MCF 10A (cell line): Measurements from ENCODE around the gene ERAP2. TPM values are rescaled to one million over a fixed set of nuclear protein-coding genes. Genes with fewer than 3 reads are reported as not detected.

Experiments used
- BruUV-seq: library from RNA; stranded (reverse); fragments of 400-500 nt; replicated peaks from 2 replicates; lab custom pipeline; 2021; lab: Mats Ljungman, UMichigan
- CTCF ChIA-PET: fragments of 300-600 bp; sonication (Branson Sonifier 250); formaldehyde crosslinking; extraction: SDS; loops from one replicate; lab custom pipeline; 2021; ENCODE audit warnings: antibody characterized with exemption, inconsistent platforms; lab: Yijun Ruan, JAX
- POLR2A ChIA-PET: fragments of 300-600, 350-650 bp; sonication (Branson Sonifier 250); formaldehyde crosslinking; extraction: SDS; loops from one replicate; lab custom pipeline; 2020; ENCODE audit warnings: antibody characterized with exemption, inconsistent platforms; lab: Yijun Ruan, JAX
- DNase-seq: peaks from one replicate; pipeline ENCODE4 v3.0.0-alpha.2; 2018; ENCODE audit not compliant: unreplicated experiment
- H3K27ac Mint-ChIP-seq: one replicate; pipeline ENCODE4 v1.8.0; 2022; ENCODE audit warnings: mild to moderate bottlenecking, low read depth, mixed read lengths; ENCODE audit not compliant: unreplicated experiment
- H3K27me3 Mint-ChIP-seq: one replicate; pipeline ENCODE4 v1.8.0; 2022; ENCODE audit warnings: mixed read lengths; ENCODE audit not compliant: insufficient read depth, unreplicated experiment
- H3K36me3 Mint-ChIP-seq: one replicate; pipeline ENCODE4 v1.8.0; 2022; ENCODE audit warnings: mild to moderate bottlenecking, moderate library complexity, mixed read lengths; ENCODE audit not compliant: insufficient read depth, unreplicated experiment
- H3K4me1 Mint-ChIP-seq: one replicate; pipeline ENCODE4 v1.8.0; 2022; ENCODE audit warnings: mixed read lengths; ENCODE audit not compliant: insufficient read depth, unreplicated experiment
- H3K4me3 Mint-ChIP-seq: one replicate; pipeline ENCODE4 v1.8.0; 2022; ENCODE audit warnings: mild to moderate bottlenecking, moderate library complexity, mixed read lengths; ENCODE audit not compliant: unreplicated experiment
- H3K9me3 Mint-ChIP-seq: one replicate; pipeline ENCODE4 v1.8.0; 2022; ENCODE audit warnings: mixed read lengths; ENCODE audit not compliant: unreplicated experiment
- intact Hi-C: fragments of 100-400 bp; cut with micrococcal nuclease; formaldehyde crosslinking; loops from 2 replicates; pipeline ENCODE4 v1.14.1; 2022
- total RNA-seq: library from RNA; stranded (reverse); gene quantifications from 2 replicates; pipeline ENCODE4 v1.2.3, GENCODE V29; 2022
- TF ChIP-seq, protein P1 (sequence below): fragments of 200-600 bp; IDR thresholded peaks from one replicate; pipeline ENCODE4 v1.8.0; 2022; ENCODE audit warnings: antibody characterized with exemption, mild to moderate bottlenecking; ENCODE audit not compliant: unreplicated experiment

The ERAP2 gene
- total RNA-seq, 1 experiment from 2014 or later: 2.5 TPM

DNA sequence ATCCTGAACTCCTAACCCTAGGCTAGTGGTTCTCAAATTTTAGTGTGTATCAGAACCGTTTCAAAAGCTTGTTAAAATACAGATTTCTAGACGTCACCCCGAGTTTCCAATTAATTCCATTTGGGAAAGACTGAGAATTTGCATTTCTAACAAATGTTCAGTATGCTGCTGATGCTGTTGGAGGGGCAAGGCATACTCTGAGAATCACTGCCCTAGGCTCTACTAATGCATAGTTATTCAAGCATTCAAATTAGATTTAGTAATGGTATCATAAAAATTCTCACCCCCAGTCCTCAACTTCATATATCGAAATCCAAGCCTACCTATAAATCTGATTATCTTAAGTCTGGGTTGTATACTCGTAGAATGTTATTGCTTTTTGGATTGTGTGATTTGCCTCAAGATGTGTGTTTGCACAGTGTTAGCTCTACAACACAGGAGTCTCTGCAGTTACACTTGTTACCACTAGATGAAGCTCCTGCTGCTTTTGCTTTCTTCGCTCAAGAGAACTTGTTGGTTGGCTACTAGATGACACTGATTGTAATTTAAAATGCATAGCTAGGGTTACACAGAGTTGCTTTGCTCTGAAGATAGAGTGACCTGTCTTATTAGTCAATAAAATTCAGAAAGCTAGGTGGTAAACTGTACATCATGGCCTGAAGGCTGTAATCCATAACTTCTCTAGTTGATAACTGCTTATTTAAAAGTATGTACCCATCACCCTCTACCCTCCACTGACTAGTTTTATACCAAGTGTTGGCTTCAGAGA lies 7.5 kb upstream of the ERAP2 start:
- TF ChIP-seq, protein P1, sequence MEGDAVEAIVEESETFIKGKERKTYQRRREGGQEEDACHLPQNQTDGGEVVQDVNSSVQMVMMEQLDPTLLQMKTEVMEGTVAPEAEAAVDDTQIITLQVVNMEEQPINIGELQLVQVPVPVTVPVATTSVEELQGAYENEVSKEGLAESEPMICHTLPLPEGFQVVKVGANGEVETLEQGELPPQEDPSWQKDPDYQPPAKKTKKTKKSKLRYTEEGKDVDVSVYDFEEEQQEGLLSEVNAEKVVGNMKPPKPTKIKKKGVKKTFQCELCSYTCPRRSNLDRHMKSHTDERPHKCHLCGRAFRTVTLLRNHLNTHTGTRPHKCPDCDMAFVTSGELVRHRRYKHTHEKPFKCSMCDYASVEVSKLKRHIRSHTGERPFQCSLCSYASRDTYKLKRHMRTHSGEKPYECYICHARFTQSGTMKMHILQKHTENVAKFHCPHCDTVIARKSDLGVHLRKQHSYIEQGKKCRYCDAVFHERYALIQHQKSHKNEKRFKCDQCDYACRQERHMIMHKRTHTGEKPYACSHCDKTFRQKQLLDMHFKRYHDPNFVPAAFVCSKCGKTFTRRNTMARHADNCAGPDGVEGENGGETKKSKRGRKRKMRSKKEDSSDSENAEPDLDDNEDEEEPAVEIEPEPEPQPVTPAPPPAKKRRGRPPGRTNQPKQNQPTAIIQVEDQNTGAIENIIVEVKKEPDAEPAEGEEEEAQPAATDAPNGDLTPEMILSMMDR: peak; percentile 95
- Mint-ChIP-seq H3K4me3 (no peak overlapping the region), H3K27me3 (no peaks in the 10 kb centered on the region), H3K9me3 (no peaks in the 10 kb centered on the region), H3K4me1 (peaks cover 6% of the 10 kb centered on the region), H3K27ac (no peak overlapping the region), H3K36me3 (no peaks in the 10 kb centered on the region)
- BruUV-seq: no TSS peak
- POLR2A ChIA-PET: interaction anchor here (0.5 to 2.0 kb wide), 8 partner anchors 9 to 681 kb away, joined by 3 to 7 read pairs (median 4); partner anchors contain the start of genes ERAP1 and LNPEP
- intact Hi-C loops: loop anchor here (1.0 to 2.0 kb wide), 6 partner anchors 68 to 1959 kb away; partner anchors contain the start of genes LIX1 and LNPEP
- CTCF ChIA-PET: interaction anchor here (0.5 to 4.9 kb wide), 58 partner anchors 8 to 1960 kb away, joined by 3 to 79 read pairs (median 4); partner anchors contain the start of genes LIX1 and LNPEP
- DNase-seq: peak; percentile 69

DNA sequence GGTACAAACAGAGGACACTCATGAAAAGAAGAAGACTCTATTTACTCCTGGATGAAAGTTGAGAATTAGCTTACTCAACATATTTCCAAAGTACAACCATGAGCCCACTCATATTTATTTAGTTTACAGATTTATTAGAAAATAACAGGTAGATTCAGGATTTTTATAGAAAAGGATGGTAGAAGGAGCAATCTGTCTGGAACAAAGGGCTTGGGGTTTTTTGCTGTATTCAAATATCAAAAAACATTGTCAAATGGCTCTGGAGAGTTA lies 7.0 kb upstream of the ERAP2 start:
- ChIA-PET CTCF (interaction anchor here (0.5 to 4.9 kb wide), 48 partner anchors 9 to 1960 kb away, joined by 3 to 79 read pairs (median 5); partner anchors contain the start of genes LIX1 and LNPEP), POLR2A (interaction anchor here (0.5 to 2.0 kb wide), 7 partner anchors 14 to 682 kb away, joined by 3 to 7 read pairs (median 4); partner anchors contain the start of genes ERAP1 and LNPEP)
- Mint-ChIP-seq H3K27me3 (no peaks in the 10 kb centered on the region), H3K4me1 (peaks cover 7% of the 10 kb centered on the region), H3K27ac (no peak overlapping the region), H3K9me3 (no peaks in the 10 kb centered on the region), H3K36me3 (no peaks in the 10 kb centered on the region), H3K4me3 (no peak overlapping the region)
- TF ChIP-seq, protein P1: no peak
- no peak for DNase-seq
- intact Hi-C loops: loop anchor here (1.0 to 2.0 kb wide), 6 partner anchors 67 to 1958 kb away; partner anchors contain the start of genes LIX1 and LNPEP
- BruUV-seq: no TSS peak

DNA sequence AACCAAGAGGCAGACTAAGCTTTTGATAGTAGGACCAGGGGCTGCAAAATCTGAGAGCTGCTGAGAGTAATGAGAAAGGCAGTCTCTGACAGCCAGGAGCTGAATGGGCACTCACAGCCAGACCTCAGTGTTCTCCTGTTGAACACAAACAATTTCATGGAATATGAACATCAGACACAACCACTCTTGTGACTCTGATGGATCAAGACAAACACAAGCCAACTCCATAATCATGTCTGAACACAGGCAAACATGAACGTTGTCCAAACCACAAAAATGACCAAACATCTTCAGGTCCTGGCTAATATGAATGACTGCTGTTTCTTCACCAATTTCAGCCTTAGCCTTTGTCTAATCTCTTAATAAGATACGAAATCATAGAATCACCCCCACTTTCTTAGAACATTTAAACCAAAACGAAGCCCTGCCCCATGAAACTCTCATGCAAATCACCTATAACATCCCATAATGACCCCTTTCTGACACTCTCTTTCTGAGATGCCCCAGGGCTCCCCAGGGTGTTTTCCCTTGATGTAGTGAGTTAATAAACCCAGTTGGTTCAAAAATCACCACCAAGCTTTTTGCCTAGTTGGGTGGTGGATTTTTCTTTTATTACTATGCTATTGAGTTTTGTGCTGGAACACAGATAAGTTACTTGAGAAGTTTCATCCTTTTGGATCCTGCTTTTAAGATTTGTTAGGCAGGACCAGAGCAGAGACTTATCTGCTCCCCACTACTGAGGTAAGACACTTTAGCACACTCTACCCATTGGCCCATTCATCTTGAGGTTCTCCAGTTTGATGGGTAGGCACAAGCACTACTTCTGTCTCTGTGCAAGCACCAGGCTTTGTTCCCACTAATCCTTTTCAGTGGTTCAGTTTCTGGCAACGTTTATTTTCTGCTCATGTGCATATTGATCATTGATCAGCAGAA lies 5.9 kb upstream of the ERAP2 start:
- POLR2A ChIA-PET: interaction anchor here (1.0 to 2.0 kb wide), 3 partner anchors 32 to 297 kb away, joined by 3 to 5 read pairs (median 3); partner anchors contain the start of gene ERAP1
- no peaks in the 10 kb centered on the region for H3K9me3 Mint-ChIP-seq
- peaks cover 8% of the 10 kb centered on the region for H3K4me1 Mint-ChIP-seq
- CTCF ChIA-PET: interaction anchor here (1.1 to 4.9 kb wide), 21 partner anchors 9 to 1958 kb away, joined by 3 to 79 read pairs (median 9); partner anchors contain the start of genes LIX1 and LNPEP
- intact Hi-C loops: no loop called here
- TF ChIP-seq, protein P1: no peak
- H3K27me3 Mint-ChIP-seq: no peaks in the 10 kb centered on the region
- no TSS peak for BruUV-seq
- no peaks in the 10 kb centered on the region for H3K36me3 Mint-ChIP-seq
- no peak for DNase-seq
- no peak overlapping the region for H3K27ac Mint-ChIP-seq
- no peak overlapping the region for H3K4me3 Mint-ChIP-seq
